GM19099 (cell line): ENCODE results near the gene PTGER4.
A peak's percentile ranks its signal among the peaks of the same experiment; 100 is the strongest.

Experiments used
- POLR2A ChIP-seq: IDR thresholded peaks from 3 replicates; pipeline ENCODE4 v1.6.1; 2011; ENCODE audit warnings: low read depth; ENCODE audit not compliant: insufficient read length; ENCODE audit errors: extremely low read depth

Gene PTGER4

DNA sequence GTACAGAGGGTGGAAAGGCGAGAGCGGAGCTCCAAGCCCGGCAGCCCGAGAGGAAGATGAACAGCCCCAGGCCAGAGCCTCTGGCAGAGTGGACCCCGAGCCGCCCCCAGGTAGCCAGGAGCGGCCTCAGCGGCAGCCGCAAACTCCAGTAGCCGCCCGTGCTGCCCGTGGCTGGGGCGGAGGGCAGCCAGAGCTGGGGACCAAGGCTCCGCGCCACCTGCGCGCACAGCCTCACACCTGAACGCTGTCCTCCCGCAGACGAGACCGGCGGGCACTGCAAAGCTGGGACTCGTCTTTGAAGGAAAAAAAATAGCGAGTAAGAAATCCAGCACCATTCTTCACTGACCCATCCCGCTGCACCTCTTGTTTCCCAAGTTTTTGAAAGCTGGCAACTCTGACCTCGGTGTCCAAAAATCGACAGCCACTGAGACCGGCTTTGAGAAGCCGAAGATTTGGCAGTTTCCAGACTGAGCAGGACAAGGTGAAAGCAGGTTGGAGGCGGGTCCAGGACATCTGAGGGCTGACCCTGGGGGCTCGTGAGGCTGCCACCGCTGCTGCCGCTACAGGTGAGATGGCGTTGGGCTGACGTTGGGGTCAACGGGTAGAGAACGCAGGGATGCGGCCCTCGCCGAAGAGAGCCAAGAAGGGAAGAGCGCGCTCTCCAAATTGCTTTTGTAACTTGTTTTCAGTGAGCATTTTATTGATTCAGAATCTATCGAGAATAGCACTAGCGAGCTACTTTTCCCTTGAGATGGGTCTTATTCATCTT, at the start of gene PTGER4:
PTGER4 (plus strand) TSS at position 3 of the 769 bp plus-strand sequence. CDS start 1,079 bp downstream, outside the sequence.
- peak; percentile 55 for TF ChIP-seq POLR2A

DNA sequence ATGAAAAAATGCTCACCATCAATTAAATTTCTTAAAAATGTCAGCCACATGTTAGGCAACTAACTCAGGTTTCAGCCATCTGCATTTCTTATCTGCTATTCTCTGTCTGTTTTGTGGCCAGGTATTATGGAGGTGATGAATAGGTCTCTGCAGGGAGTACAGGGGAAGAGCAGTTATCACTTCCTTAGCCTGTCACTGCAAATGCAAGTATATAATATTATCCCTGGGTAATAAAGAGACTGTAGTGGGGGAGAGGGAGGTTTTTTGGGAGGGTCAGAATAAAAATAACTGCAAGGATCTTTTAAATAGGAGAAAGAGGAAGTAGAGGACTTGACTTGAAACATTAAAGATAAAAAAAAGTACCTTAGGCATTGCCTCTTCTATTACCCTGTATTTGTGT, 49.6 kb upstream of the PTGER4 start:
- no peak for TF ChIP-seq POLR2A

DNA sequence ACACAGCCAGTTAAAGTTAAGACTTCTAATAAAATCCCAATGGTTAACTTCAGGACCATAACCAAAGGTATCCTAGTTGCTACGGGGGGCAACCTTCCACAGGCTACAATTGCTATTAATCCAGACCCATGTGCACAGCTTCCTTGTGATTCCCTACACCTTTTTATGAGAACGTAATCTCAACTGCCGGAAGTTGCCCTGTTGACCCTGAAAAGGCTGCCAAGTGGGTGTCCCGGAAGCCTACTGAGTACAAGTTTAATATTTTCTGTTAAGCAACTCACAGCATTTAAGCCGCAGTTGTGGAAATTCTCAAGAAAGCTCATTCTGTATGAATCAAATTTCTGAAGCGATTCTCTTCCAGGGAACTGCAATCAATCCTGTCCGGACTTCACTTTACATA, 48.5 kb upstream of the PTGER4 start:
- no peak for TF ChIP-seq POLR2A

DNA sequence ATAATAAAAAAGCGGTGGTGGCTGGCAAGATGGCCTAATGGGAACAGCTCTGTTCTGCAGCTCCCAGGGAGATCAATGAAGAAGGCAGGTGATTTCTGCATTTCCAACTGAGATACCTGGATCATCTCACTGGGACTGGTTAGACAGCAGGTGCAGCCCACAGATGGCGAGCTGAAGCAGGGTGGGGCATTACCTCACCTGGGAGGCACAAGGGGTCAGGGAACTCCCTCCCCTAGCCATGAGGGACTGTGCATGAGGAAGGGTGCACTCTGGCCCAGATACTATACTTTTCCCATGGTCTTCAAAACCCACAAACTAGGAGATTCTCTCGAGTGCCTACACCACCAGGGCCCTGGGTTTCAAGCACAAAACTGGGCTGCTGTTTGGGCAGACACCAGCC, 45.6 kb upstream of the PTGER4 start:
- no peak for TF ChIP-seq POLR2A

DNA sequence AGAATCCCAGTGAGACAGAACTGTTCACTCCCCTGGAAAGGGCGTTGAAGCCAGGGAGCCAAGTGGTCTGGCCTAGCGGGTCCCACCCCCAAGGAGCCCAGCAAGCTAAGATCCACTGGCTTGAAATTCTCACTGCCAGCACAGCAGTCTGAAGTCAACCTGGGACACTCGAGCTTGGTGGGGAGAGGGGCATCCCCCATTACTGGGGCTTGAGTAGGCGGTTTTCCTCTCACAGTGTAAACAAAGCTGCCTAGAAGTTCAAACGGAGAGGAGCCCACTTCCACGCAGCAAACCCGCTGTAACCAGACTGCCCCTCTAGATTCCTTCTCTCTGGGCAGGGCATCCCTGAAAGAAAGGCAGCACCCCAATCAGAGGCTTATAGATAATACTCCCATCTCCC, 45.1 kb upstream of the PTGER4 start:
- TF ChIP-seq POLR2A, result no peak

DNA sequence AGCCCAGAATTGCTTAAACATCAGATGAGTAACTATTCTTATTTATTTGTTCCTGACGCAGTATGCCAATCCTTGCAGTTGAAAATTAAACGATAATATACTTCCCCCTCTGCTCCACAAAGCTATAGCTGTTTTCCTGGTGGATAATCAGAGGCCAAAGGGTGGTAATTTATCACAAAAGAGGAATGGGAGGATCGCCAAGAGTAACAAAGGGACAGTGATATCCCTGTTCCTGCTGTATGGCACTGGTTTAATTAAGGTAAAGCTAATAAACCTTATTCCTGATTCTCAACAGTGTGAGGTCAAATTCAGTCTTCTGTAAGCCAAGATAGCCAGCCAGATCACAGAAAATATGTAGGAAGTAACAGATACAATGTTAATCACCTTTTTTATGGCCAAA, 33.4 kb upstream of the PTGER4 start:
- no peak for TF ChIP-seq POLR2A

DNA sequence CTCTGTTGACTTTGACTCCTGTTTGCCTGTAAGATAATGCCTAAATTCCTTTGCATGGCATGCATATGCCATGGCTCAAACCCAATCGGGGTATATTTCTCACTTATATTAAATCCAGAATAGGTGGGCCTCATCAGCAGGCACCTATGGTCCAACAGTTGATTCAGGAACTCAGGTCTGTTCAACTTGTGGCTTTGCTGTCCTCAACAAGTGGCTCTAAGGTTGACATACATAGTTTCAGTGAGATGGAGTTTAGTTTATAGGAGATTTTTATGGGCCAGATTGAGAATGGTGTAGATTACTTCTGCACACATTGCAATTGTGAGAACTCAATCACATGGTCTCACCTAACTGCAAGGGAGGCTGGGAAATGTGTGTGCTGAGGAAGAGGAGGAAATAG, 31.6 kb upstream of the PTGER4 start:
- TF ChIP-seq POLR2A, result no peak

DNA sequence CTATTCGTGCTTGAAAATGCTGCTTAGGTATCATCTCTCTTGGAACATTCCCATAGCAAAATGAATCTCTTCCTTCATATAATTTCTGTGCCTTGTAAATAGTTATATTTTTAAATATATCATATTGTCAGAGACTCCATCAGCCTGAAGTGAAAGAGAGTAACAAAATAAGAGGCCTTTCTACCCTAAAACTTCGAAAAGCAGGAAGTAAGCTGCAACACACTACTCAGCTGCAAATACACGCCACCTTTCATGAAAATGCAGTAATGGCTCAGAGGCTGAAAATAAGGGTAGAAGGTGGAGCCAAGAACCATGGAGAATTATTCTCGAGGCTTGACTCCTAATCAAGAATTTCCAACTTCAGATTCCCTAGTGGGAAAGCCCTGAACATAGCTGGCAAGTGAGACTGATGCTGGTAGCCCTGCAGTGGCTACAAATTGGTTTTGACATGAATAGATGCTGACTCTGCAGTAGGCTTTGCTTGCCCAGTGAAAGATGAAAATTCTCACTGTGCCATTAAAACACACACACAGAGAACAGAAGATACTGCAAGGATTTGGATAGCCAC, 30.2 kb upstream of the PTGER4 start:
- TF ChIP-seq POLR2A, result no peak

DNA sequence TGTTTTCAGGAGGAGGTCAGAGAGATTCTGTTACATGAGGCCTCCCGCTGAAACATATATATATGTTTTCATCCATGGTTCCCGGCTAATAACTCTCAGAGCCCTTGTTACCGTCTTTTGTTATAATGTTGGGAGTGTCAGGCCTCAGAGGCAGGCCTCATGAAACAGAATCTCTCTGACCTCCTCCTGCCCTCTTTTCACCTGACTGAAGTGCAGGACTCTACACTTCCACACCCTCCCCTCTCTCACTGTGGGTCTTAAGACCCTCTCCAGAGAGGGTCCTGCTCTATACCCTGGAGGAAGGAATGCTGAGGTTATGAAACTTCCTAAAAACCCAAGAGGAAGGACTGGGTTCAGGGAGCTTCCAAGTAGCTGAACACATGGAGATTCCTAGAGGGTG, 28.5 kb upstream of the PTGER4 start:
- TF ChIP-seq POLR2A, result no peak

DNA sequence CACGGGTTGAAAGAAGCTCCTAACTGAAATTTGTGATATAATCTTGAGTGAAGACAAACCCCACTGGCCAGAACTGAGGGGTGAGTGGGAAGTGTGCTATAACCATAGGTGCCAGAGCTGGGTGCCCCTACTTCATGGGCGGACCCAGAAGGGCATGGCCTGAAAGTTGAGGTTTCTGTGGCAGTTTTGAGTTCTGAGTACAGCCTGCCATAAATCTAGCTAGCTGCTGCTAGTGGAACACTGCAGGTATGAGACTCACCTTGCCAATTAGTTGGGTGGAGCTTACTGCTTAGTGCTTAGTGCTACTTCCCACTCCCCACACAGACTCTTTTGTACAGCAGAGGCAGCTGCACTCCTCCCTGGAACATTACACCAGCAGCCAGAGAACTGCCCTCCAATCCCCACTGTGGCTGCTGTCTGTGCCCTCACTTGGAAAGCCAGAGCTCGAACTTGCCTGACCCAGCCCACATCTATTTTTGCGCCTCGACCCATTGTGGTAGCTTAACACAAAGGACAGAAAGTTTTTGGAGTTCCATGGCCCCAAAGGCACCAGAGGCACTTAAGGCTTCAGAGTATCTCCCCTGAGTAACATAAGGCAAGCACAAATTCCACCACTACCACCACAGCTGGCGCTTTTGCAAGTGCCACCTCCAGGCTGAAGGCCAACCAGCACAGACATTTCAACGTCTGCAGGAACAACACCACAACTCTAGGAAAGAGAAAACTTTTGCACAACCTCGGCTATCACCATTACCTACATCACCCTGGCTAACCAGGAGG, 27.1 kb upstream of the PTGER4 start:
- TF ChIP-seq POLR2A, result no peak

DNA sequence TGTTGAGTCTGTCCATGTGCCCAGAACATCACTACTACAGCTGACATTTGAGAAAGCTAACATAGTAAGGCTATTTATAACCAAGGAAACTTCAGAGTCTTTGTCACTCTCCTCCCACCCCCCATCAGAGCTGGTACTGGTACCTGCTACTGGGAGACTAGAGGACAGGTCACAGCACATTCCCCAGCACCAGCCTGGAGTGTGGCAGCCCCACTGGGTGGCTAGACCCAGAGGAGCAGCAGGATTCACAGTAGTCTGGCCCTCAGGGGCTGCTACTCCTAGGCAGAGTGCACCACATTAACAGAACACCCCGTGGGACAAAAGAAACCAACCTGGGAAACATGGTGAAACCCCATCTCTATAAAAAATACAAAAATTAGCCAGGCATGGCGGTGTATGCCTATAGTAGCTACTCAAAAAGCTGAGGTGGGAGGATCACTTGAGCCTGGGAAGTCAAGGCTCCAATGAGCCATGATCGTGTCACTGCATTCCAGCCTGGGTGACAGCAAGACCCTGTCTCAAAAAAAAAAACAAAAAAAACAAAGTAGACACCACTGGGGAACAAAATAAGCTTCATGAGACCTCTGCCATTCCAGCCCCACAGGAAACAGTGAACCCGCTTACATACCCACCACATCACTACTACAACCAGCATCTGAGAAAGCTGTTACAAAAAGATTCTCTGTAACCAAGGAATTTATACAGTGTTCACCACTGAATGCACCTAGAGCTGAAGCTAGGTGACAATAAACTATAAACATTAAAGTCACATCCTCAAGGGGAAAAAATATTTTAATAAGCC, 26.3 kb upstream of the PTGER4 start:
- no peak for TF ChIP-seq POLR2A

DNA sequence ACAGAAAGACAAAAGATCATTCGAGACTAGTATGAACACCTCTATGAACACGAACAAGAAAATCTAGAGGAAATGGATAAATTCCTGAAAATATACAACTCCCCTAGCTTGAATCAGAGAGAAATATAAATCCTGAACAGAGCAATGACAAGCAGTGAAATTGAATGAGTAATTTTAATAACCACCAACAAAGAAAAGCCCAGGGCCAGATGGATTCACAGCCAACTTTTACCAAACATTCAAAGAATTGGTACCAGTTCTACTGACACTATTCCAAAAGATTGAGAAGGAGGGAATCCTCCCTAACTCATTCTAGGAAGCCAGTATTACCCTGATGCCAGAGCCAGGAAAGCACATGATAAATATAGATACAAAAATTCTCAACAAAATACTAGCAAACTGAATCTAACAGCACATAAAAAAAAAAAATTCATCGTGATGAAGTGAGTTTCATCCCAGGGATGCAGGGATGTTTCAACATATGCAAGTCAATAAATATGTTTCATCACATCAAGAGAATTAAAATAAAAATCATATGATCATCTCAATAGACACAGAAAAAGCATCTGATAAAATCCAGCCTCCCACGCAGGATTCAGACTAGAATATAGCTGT, 25.2 kb upstream of the PTGER4 start:
- TF ChIP-seq POLR2A, result no peak

DNA sequence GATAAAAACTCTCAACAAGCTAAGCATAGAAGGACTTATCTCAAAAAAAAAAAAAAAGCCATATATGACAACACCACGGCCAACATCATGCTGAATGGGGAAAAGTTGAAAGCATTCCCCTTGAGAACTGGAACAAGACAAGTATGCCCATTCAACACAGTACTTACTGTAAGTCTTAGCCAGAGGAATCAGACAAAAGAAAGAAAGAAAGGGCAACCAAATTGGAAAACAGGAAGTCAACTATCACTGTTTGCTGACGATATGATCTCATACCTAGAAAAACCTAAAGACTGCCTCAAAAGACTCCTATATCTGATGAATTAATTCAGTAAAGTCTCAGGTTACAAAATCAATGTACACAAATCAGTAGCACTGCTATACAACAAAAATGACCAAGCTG, 24.6 kb upstream of the PTGER4 start:
- TF ChIP-seq POLR2A, result no peak

DNA sequence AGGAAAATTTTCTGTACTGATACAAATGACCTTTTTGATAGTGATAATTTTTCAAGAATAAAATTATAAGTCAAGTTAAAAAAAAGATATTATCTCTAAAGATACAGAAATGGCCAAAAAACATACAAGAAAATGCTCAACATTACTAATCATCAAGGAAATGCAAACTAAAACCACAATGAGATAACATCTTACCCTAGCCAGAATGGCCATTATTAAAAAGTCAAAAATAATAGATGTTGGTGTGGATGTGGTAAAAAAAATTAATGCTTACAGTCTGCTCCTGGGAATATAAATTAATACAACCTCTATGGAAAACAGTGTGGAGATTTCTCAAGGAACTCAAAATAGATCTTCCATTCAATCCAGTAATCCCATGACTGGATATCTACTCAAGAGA, 22.9 kb upstream of the PTGER4 start:
- TF ChIP-seq POLR2A, result no peak

DNA sequence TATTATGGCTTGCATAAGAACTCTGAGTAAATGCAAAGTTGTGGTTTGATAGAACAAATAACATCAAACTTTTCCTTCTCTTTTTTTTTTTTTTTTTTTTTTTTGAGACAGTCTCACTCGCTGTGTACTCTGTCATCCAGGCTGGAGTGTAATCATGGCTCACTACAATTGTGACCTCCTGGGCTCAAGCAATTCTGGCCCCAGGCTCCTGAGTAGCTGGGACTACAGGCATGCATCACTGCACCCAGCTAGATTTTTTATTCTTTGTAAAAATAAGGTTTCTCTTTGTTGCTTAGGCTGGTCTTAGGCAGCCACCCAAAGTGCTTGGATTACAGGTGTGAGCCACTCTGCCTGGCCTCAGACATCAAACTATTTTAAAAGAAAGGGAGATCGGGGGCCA, 19.0 kb upstream of the PTGER4 start:
- TF ChIP-seq POLR2A, result no peak
